RWPE2 (cell line): ENCODE measurements around the gene SLC25A43.

Experiments
- ATAC-seq: fragments of 200-7000 bp; cut with Tn5 transposase; 3 replicates; pipeline ENCODE4 v1.9.1; 2021; ENCODE audit warnings: low read depth
- DNase-seq: peaks from one replicate; pipeline ENCODE4 v3.0.0-alpha.2; 2020; ENCODE audit warnings: low spot score
- H3K27ac ChIP-seq: fragments of 450-650 bp; 2 replicates; pipeline ENCODE4 v1.5.1; 2017; ENCODE audit warnings: mild to moderate bottlenecking; ENCODE audit not compliant: poor library complexity, severe bottlenecking
- H3K27me3 ChIP-seq: fragments of 250-450 bp; sonication (Bioruptor Pico); 2 replicates; pipeline ENCODE4 v1.5.1; 2021; ENCODE audit warnings: mild to moderate bottlenecking, moderate library complexity; ENCODE audit not compliant: insufficient read depth, poor library complexity, severe bottlenecking
- H3K36me3 ChIP-seq: fragments of 250-450 bp; sonication (Bioruptor Pico); 2 replicates; pipeline ENCODE4 v1.5.1; 2020; ENCODE audit warnings: low read depth, mild to moderate bottlenecking, moderate library complexity
- H3K4me1 ChIP-seq: fragments of 250-450 bp; sonication (Bioruptor Pico); 2 replicates; pipeline ENCODE4 v1.5.1; 2021; ENCODE audit warnings: mild to moderate bottlenecking, moderate library complexity; ENCODE audit not compliant: insufficient read depth, poor library complexity, severe bottlenecking
- H3K4me3 ChIP-seq: fragments of 250-450 bp; sonication (Bioruptor Pico); 2 replicates; pipeline ENCODE4 v1.5.1; 2021; ENCODE audit warnings: mild to moderate bottlenecking, moderate library complexity; ENCODE audit not compliant: severe bottlenecking
- H3K9me3 ChIP-seq: fragments of 250-450 bp; sonication (Bioruptor Pico); 2 replicates; pipeline ENCODE4 v1.5.1; 2021; ENCODE audit warnings: mild to moderate bottlenecking, moderate library complexity; ENCODE audit not compliant: severe bottlenecking
- CTCF ChIP-seq: fragments of 450-650 bp; IDR thresholded peaks from one replicate; pipeline ENCODE4 v1.5.1; 2017; ENCODE audit warnings: mild to moderate bottlenecking, moderate library complexity; ENCODE audit not compliant: poor library complexity, severe bottlenecking

Gene SLC25A43

GRCh38 chrX:119453202-119453601 lies 54.1 kb downstream of the SLC25A43 start:
- Histone ChIP-seq H3K4me1 (no peaks in the 10 kb centered on the region), H3K36me3 (peaks cover 6% of the 10 kb centered on the region), H3K4me3 (no peak overlapping the region), H3K9me3 (no peaks in the 10 kb centered on the region), H3K27me3 (no peaks in the 10 kb centered on the region), H3K27ac (no peak overlapping the region)
- no peak for ATAC-seq
- no peak for TF ChIP-seq CTCF
- DNase-seq = no peak

GRCh38 chrX:119455264-119455663 lies 56.1 kb downstream of the SLC25A43 start:
- peak overlapping the region; percentile 18 for H3K27ac ChIP-seq
- H3K4me3 ChIP-seq = no peak overlapping the region
- DNase-seq (no peak), ATAC-seq (peak; percentile 79)
- H3K4me1 ChIP-seq = peaks cover 5% of the 10 kb centered on the region
- no peak for TF ChIP-seq CTCF
- no peaks in the 10 kb centered on the region for H3K27me3 ChIP-seq
- H3K9me3 ChIP-seq = no peaks in the 10 kb centered on the region
- peaks cover 6% of the 10 kb centered on the region for H3K36me3 ChIP-seq

GRCh38 chrX:119459181-119459580 lies 60.0 kb downstream of the SLC25A43 start:
- DNase-seq (no peak), ATAC-seq (no peak)
- no peaks in the 10 kb centered on the region for H3K9me3 ChIP-seq

GRCh38 chrX:119465555-119465954 lies 66.4 kb downstream of the SLC25A43 start:
- H3K4me3 ChIP-seq = no peak overlapping the region
- H3K9me3 ChIP-seq = no peaks in the 10 kb centered on the region
- DNase-seq (no peak), ATAC-seq (no peak)
- H3K27me3 ChIP-seq = no peaks in the 10 kb centered on the region
- peaks cover 15% of the 10 kb centered on the region for H3K36me3 ChIP-seq
- TF ChIP-seq CTCF = no peak
- no peak overlapping the region for H3K27ac ChIP-seq
- no peaks in the 10 kb centered on the region for H3K4me1 ChIP-seq

More at GRCh38 chrX:119459181-119459580, 60.0 kb downstream of the SLC25A43 start:
- Histone ChIP-seq H3K27ac (no peak overlapping the region), H3K27me3 (no peaks in the 10 kb centered on the region), H3K4me1 (peaks cover 5% of the 10 kb centered on the region), H3K36me3 (peaks cover 2% of the 10 kb centered on the region), H3K4me3 (no peak overlapping the region)
- no peak for TF ChIP-seq CTCF

GRCh38 chrX:119466970-119467369 lies 67.8 kb downstream of the SLC25A43 start:
- H3K27ac ChIP-seq = no peak overlapping the region
- DNase-seq (no peak), ATAC-seq (no peak)
- no peaks in the 10 kb centered on the region for H3K27me3 ChIP-seq
- H3K4me3 ChIP-seq = no peak overlapping the region
- no peak for TF ChIP-seq CTCF
- H3K4me1 ChIP-seq = no peaks in the 10 kb centered on the region
- H3K36me3 ChIP-seq = peaks cover 24% of the 10 kb centered on the region
- no peaks in the 10 kb centered on the region for H3K9me3 ChIP-seq
